Measurements from ENCODE around the gene ZNF839. TPM values are rescaled to one million over a fixed set of nuclear protein-coding genes. Genes with fewer than 3 reads are reported as not detected.
"Not testable (repeated sequence)": the region's sequence is repeated elsewhere in the genome, so short reads cannot be mapped to it uniquely, and the experiment has no call there.

Gene ZNF839
- total RNA-seq, 1 donor from 2014 or later: 9.8 TPM

GRCh38 chr14:102304611-102305506, 14.7 kb upstream of the ZNF839 start, which contains the start of gene MOK:
Gene MOK, minus strand, starts transcription at chr14:102305164. Its CDS starts 196 bp downstream, at chr14:102304968.
- peak; percentile 75 for DNase-seq (ENCODE audit: extremely low read depth, low read depth, low spot score)

GRCh38 chr14:102314242-102315011, 5.1 kb upstream of the ZNF839 start:
- no peak for DNase-seq (ENCODE audit: extremely low read depth, low read depth, low spot score)

GRCh38 chr14:102315121-102315520, 4.4 kb upstream of the ZNF839 start:
- DNase-seq (ENCODE audit: extremely low read depth, low read depth, low spot score): no peak

GRCh38 chr14:102316338-102316742, 3.2 kb upstream of the ZNF839 start:
- no peak for DNase-seq (ENCODE audit: extremely low read depth, low read depth, low spot score)

- DNase-seq (ENCODE audit: extremely low read depth, low read depth, low spot score): no peak
These were observed 2.6 kb upstream of the ZNF839 start for GRCh38 chr14:102316743-102317563.

DNA sequence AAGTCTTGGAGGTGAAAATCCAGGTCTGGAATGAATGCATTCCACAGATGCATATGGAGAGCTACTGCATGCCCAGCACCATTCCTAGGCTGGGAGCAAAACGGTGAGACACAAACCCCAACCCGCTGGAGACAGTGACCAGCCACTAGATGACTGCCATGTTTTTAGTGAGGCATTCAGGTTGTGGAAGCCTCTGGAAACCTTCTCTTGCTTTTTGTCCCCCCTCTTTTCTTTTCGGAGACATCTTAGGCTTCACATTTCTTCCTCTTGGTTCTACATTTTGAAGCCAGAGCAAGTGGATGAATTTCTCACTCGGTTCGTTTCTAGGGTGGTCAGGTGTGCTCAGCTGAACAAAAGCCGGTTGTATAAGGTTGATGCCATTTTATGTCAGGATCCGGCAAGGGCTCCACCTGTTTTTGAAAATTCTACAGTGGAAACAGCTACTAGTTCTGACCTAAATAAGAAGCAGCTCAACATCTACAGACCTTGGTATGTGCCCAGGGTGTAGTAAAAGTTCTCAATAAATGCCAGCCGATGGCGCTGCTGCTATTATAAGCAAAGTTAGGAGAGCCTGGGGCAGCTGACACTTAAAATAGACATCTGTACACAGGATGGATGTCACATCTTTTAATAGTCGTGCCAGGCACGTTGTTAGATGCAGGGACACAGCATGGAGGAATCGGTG, 1.8 kb upstream of the ZNF839 start:
- DNase-seq (ENCODE audit: extremely low read depth, low read depth, low spot score): no peak

DNA sequence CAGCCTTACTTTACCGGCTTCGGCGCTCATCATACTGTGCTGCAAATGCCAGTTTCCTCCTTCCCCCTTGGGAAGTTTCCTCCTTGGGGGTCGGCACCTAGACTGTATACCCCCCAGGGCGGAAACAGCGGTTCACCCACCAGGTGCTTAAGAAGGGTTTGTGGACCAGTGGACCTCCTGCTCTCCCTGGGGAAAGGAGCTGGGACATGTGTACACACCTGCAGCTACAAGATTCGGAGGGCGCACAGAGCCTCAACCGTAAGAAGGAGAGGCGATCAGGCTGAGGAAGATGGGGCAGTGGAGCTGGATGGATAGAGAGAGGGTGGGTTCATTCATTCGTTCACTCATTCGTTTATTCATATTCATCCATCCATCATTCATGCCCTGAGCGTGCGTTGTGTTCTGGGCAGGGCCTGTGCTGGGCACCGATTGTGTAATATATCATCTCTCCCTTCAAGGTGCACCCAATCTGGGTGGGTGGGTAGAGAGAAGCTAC, 717 bp upstream of the ZNF839 start:
- no peak for DNase-seq (ENCODE audit: extremely low read depth, low read depth, low spot score)

GRCh38 chr14:102320033-102320660, 601 bp downstream of the ZNF839 start:
- no peak for DNase-seq (ENCODE audit: extremely low read depth, low read depth, low spot score)

- DNase-seq (ENCODE audit: extremely low read depth, low read depth, low spot score): no peak
These were observed 1.3 kb downstream of the ZNF839 start for GRCh38 chr14:102320671-102321455.

- no peak for DNase-seq (ENCODE audit: extremely low read depth, low read depth, low spot score)
These were observed 2.2 kb downstream of the ZNF839 start for GRCh38 chr14:102321456-102322422.

DNA sequence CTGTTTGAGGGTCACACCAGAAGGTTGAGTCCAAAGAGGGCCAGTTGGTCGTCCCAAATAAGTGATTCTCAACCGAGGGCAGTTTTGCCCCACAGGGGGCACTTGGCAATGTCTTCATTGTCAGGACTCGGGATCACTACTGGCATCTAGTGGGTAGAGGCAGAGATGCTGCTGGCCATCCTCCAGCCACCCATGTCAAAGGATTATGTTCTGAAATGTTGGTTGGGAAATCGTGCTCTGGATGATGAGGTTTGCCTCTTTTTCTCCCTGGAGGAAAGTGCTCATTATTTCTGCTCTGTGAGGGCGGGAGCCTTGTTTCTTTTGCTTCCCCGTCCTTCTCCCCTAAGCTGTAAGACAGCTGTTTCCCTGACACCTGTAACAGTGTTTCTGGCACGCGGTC, 3.6 kb downstream of the ZNF839 start:
- no peak for DNase-seq (ENCODE audit: extremely low read depth, low read depth, low spot score)

GRCh38 chr14:102325791-102326345, 6.3 kb downstream of the ZNF839 start:
- no peak for DNase-seq (ENCODE audit: extremely low read depth, low read depth, low spot score)

GRCh38 chr14:102326583-102326982, 7.0 kb downstream of the ZNF839 start:
- no peak for DNase-seq (ENCODE audit: extremely low read depth, low read depth, low spot score)

DNA sequence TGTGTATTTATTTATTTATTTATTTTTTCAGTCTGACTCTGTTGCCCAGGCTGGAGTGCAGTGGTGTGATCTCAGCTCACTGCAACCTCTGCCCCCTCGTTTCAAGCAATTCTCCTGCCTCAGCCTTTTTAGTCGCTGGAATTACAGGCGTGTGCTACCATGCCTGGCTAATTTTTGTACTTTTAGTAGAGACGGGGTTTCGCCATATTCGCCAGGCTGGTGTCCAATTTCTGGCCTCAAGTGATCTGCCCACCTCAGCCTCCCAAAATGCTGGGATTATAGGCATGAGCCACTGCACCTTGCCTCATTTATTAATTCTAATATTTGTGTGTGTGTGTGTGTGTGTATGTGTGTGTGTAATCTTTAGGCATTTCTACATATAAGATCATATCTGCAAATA, 9.8 kb downstream of the ZNF839 start:
- DNase-seq (ENCODE audit: extremely low read depth, low read depth, low spot score): not testable (repeated sequence)

DNA sequence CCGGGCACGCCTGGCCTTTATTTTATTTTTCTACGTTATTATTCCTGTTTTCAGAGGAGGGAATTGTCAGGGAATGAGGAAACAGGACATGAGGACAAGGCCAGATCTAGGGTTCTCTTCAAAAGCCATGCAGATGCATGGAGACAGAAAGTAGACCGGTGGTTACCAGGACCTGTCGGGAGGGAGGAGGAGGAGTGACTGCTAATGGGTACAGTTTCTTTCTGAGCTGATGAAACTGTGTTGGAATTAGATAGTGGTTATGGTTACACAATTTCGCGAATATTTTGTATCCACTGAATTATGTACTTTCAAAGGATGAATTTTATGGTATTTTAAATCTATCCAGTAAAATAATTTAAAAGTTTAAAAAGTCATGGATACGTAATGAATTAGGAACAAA, 11.3 kb downstream of the ZNF839 start:
- no peak for DNase-seq (ENCODE audit: extremely low read depth, low read depth, low spot score)

GRCh38 chr14:102333390-102333789, 13.8 kb downstream of the ZNF839 start:
- no peak for DNase-seq (ENCODE audit: extremely low read depth, low read depth, low spot score)
